ENCODE data around the gene NHLRC4. TPM values are rescaled to one million over a fixed set of nuclear protein-coding genes. Genes with fewer than 3 reads are reported as not detected.

NHLRC4 gene
- polyA plus RNA-seq, 1 donor (not counting 4 experiments of a cell fraction or from before 2014, with no cell fraction given), result 0.10 TPM

- no peaks in the 10 kb centered on the region for H4K20me1 ChIP-seq (ENCODE audit: control insufficient read depth, extremely low read depth, insufficient read depth, low read length)
- H3K27me3 ChIP-seq (ENCODE audit: control insufficient read depth, extremely low read depth, insufficient read depth, low read length), result peaks cover 40% of the 10 kb centered on the region
- H3K9ac ChIP-seq (ENCODE audit: control insufficient read depth, extremely low read depth, insufficient read depth, low read length), result no peak overlapping the region
- H3K9me1 ChIP-seq (ENCODE audit: control insufficient read depth, extremely low read depth, insufficient read depth, low read length), result no peaks in the 10 kb centered on the region
- no peak overlapping the region for H3K4me3 ChIP-seq (ENCODE audit: control insufficient read depth in 2 of 3, extremely low read depth in 1 of 3, insufficient read depth in 2 of 3, low read depth in 1 of 3, low read length in 3 of 3)
- TF ChIP-seq EZH2 (IDR thresholded peaks at IDR 0.05; ENCODE audit: low read length) (no peak), CTCF (optimal IDR thresholded peaks at IDR 0.05 in 1 of 3, IDR thresholded peaks at IDR 0.05 in 1 of 3, conservative IDR thresholded peaks at IDR 0.05 in 1 of 3; ENCODE audit: extremely low read depth in 1 of 3, insufficient read depth in 2 of 3, low read length in 3 of 3) (no peak)
- peaks cover 12% of the 10 kb centered on the region for H3K4me1 ChIP-seq (ENCODE audit: control insufficient read depth, extremely low read depth, insufficient read depth, low read length)
- dilution Hi-C loops (cut with MboI; ENCODE audit: extremely low pct_ligation_motif_present, low sequenced_read_pairs), result no loop called here
- no peaks in the 10 kb centered on the region for H3K79me2 ChIP-seq (ENCODE audit: control insufficient read depth, insufficient read depth, low read length)
- H3K4me2 ChIP-seq (ENCODE audit: control insufficient read depth, extremely low read depth, insufficient read depth, low read depth, low read length), result no peak overlapping the region
- peaks cover 3 to 4% of the 10 kb centered on the region in 2 experiments for H3K36me3 ChIP-seq (ENCODE audit: control insufficient read depth in 2 of 2, extremely low read depth in 1 of 2, insufficient read depth in 2 of 2, low read length in 2 of 2)
- no peak overlapping the region for H3K27ac ChIP-seq (ENCODE audit: control insufficient read depth, insufficient read depth, low read length)
- H3K9me3 ChIP-seq (ENCODE audit: control insufficient read depth, low read depth, low read length), result no peaks in the 10 kb centered on the region
- FAIRE-seq (no peak), DNase-seq (ENCODE audit: low read depth, low spot score) (no peak)
- no peak overlapping the region for H2AFZ ChIP-seq (ENCODE audit: control insufficient read depth, low read length)
These were observed 10.2 kb upstream of the NHLRC4 start for GRCh38 chr16:556474-557173.

- DNase-seq (ENCODE audit: low read depth, low spot score) (no peak), FAIRE-seq (no peak)
- Histone ChIP-seq H3K4me3 (ENCODE audit: control insufficient read depth in 2 of 3, extremely low read depth in 1 of 3, insufficient read depth in 2 of 3, low read depth in 1 of 3, low read length in 3 of 3) (no peak overlapping the region), H3K9ac (ENCODE audit: control insufficient read depth, extremely low read depth, insufficient read depth, low read length) (no peak overlapping the region), H3K4me2 (ENCODE audit: control insufficient read depth, extremely low read depth, insufficient read depth, low read depth, low read length) (no peak overlapping the region), H3K9me3 (ENCODE audit: control insufficient read depth, low read depth, low read length) (no peaks in the 10 kb centered on the region), H3K79me2 (ENCODE audit: control insufficient read depth, insufficient read depth, low read length) (no peaks in the 10 kb centered on the region), H4K20me1 (ENCODE audit: control insufficient read depth, extremely low read depth, insufficient read depth, low read length) (no peaks in the 10 kb centered on the region), H3K27ac (ENCODE audit: control insufficient read depth, insufficient read depth, low read length) (no peak overlapping the region), H3K36me3 (ENCODE audit: control insufficient read depth in 2 of 2, extremely low read depth in 1 of 2, insufficient read depth in 2 of 2, low read length in 2 of 2) (peaks cover 3 to 4% of the 10 kb centered on the region in 2 experiments), H3K4me1 (ENCODE audit: control insufficient read depth, extremely low read depth, insufficient read depth, low read length) (peaks cover 12% of the 10 kb centered on the region), H2AFZ (ENCODE audit: control insufficient read depth, low read length) (no peak overlapping the region), H3K27me3 (ENCODE audit: control insufficient read depth, extremely low read depth, insufficient read depth, low read length) (peaks cover 50% of the 10 kb centered on the region), H3K9me1 (ENCODE audit: control insufficient read depth, extremely low read depth, insufficient read depth, low read length) (no peaks in the 10 kb centered on the region)
- TF ChIP-seq EZH2 (IDR thresholded peaks at IDR 0.05; ENCODE audit: low read length) (no peak), CTCF (optimal IDR thresholded peaks at IDR 0.05 in 1 of 3, IDR thresholded peaks at IDR 0.05 in 1 of 3, conservative IDR thresholded peaks at IDR 0.05 in 1 of 3; ENCODE audit: extremely low read depth in 1 of 3, insufficient read depth in 2 of 3, low read length in 3 of 3) (no peak)
- dilution Hi-C loops (cut with MboI; ENCODE audit: extremely low pct_ligation_motif_present, low sequenced_read_pairs), result no loop called here
These were observed 9.1 kb upstream of the NHLRC4 start for GRCh38 chr16:557463-558297.
